HG03064 (cell line): ENCODE results near the gene DLGAP4.
"Not testable (repeated sequence)": the region's sequence is repeated elsewhere in the genome, so short reads cannot be mapped to it uniquely, and the experiment has no call there.

Source experiments
- ATAC-seq: cut with Tn5 transposase; IDR thresholded peaks from one replicate; pipeline ENCODE4 v1.9.1; 2021; ENCODE audit warnings: low read depth; ENCODE audit not compliant: unreplicated experiment

The DLGAP4 gene

DNA sequence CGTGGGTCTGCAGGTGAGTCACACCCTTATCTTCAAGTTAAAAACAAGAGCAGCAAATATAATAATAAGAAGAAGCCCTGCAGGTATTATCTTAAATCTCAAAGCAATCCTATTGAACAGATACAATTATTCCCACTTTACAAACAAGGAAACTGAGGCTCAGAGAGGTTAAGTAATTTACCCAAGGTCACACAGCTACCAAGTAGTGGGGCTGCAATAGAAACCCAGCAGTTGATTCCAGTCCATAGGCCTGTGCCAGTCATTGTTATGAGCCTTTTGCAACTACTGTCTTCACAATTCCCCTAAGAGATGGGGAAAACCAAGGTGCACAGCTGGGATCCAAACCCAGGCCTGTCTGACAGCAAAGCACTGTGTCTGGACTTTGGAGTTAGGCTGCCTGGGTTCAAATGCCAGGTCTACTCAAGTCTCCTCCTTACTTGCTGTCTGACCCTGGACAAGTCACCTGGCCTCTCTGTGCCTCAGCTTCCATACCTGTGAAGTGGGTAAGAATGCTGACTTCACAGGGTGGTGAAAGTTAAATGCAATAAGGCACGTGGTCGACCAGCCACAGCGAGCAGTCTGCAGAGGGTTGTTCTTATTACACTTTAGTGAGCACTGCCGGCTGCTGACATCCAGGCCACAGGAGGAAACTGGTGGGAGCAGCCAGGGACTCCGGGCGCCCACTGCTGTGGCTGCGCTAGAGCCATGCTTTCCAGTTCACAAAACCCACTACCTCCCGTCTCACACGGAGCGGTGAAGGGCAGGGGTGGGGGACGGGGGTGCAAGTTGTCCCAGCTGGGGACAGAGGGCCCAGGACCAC is 241.3 kb downstream of the DLGAP4 start:
- ATAC-seq: no peak

DNA sequence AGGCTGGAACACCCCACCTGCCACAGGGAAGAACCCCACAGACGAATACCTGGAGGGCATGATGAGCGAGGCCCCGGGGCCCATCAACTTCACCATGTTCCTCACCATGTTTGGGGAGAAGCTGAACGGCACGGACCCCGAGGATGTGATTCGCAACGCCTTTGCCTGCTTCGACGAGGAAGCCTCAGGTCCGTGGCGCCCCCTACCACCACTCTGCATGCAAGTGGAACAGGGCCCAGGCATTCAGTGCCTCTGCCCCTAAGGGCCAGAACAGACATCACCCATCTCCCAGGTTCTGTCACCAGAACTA is 241.8 kb downstream of the DLGAP4 start:
- ATAC-seq: no peak

DNA sequence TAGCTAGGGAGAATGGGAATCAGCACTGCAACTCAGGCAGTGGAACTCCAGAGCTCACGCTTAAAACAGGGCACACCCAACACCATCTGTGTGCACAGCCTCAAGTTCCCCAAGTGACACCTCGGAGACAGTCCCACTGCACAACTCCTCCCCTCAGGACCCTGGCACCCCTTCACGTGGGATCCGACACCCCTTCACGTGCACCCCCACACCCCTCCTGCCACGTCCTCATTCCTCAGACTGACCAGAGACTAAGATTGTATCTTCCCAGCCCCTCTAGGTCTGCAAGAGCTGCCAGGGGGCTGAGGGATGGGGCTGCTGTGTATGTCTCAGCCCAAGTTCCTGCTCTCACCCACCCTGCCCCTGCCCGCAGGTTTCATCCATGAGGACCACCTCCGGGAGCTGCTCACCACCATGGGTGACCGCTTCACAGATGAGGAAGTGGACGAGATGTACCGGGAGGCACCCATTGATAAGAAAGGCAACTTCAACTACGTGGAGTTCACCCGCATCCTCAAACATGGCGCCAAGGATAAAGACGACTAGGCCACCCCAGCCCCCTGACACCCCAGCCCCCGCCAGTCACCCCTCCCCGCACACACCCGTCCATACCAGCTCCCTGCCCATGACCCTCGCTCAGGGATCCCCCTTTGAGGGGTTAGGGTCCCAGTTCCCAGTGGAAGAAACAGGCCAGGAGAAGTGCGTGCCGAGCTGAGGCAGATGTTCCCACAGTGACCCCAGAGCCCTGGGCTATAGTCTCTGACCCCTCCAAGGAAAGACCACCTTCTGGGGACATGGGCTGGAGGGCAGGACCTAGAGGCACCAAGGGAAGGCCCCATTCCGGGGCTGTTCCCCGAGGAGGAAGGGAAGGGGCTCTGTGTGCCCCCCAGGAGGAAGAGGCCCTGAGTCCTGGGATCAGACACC is 242.8 kb downstream of the DLGAP4 start:
- ATAC-seq: no peak

DNA sequence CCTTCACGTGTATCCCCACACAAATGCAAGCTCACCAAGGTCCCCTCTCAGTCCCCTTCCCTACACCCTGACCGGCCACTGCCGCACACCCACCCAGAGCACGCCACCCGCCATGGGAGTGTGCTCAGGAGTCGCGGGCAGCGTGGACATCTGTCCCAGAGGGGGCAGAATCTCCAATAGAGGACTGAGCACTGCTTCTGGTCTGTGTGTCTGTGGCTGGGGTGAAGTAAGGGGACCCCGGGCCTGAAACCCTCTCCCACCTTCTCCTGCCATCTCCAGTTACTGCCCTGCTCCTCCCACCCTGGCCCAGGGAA is 243.4 kb downstream of the DLGAP4 start:
- ATAC-seq: no peak

DNA sequence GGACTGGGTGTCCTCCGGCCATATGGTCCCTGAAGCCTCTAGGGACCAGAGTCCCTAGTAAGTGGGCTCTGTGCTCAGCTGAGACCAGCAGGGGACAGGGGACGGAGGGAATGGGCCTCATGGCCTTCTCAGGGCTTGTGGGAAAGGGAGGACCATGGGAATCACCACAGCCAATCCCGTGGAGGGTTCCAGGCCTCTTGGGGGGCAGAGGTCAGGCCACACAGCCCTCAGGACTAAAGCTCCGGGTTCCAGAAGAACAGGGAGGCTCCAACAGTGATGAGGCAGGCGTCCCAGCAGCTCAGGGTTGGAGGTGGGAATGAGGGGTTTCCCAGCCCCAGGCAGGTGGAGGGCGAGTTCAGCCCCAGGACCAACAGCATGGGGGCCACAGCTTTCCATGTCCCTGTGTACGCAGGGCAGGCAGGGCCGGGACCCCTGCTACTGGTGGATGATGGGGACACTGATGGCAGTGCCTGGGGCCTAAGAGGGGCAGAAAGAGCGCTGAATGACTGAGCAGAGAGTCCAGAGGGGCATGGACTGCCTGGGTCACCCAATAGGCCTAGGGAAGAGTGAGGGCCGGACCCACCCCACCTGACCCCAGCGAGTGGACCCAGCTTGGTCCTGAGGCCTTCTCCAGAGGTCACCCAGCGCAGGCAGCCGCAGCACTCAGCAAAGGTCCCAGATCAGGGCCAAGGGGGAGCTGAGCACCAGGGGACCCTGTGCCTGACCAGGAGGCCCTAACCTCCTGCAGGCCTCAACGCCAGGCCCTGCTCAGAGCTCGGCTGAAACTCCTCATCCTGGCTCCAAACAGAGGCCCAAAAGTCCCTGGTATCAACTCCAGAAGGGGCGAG is 244.0 kb downstream of the DLGAP4 start:
- no peak for ATAC-seq

DNA sequence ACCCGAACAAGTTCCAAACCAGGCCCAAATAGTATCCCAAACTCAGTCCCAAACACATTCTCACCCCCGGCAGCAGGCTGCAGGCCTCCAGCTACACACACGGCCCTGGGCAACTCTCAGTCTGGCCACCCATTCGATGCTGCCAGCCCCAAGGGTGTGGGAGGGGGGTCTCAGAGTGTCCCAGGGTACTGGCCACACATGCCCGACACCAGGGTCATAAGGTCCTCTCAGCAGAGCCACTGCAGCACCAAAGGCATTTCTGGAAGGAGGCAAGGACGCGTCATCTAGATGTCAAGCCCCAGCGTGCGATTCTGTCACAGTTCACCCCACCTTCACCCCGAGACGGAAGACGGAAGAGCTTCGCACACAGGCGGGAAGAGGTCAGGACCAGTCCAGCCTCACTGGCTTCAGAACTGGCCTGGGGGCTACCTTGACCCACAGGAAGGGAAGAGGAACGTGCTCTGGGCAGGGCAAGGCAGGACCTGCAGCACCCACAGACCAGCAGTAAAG is 244.7 kb downstream of the DLGAP4 start:
- ATAC-seq: no peak

DNA sequence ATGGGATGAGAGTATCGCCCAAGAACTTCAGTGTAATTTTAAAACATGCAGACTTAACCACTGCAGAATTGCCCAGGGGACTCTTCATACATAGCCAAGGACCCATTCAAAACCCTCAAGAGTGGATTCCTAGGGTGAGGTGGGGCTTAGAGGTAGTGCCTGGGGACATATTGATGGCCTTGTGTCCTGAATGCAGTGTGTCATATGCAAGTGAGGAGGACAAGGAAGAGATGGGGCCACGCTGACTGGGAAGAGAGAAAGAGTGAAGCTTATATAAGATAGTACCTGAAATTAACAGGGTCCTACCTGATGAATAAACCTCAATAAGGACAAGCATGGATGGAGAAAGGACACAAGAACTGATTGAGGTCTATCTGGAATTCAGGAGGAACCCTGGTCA is 249.1 kb downstream of the DLGAP4 start:
- ATAC-seq: no peak

DNA sequence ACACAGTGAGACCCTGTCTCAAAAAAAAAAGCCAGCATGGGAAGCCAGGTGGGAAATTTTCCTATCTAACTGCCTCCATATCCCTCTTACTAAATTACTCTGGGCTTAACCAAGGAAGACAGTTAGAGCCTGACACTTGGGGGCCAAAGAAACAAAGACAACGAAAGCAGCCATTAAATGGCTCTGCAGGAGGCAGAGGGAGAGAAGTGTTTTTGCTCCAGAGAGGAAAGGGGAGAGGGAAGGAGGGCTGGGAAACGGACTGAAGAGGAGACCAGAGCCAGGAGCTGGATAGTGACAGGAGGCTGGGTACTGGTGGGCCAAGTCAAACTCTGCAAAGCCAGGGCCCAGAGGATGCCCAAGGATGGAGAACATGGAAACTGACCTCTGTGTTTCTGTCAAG is 256.6 kb downstream of the DLGAP4 start:
- ATAC-seq: no peak

DNA sequence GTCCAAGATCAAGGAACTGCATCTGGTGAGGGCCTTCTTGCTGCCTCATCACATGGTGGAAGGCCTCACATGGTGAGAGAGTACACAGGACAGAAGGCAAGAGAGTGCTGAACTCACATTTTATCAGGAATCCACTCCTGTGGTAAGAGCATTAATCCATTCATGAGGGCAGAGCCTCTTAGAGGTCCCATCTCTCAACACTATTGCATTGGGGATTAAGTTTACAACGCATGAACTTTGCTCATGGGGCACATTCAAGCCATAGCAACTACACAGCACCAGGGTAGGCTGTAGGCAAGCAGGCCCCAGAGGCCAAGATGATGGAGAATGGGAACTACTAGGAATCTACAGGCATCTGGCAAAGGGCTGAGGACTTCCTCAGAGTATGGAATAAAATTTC is 257.2 kb downstream of the DLGAP4 start:
- ATAC-seq: no peak

DNA sequence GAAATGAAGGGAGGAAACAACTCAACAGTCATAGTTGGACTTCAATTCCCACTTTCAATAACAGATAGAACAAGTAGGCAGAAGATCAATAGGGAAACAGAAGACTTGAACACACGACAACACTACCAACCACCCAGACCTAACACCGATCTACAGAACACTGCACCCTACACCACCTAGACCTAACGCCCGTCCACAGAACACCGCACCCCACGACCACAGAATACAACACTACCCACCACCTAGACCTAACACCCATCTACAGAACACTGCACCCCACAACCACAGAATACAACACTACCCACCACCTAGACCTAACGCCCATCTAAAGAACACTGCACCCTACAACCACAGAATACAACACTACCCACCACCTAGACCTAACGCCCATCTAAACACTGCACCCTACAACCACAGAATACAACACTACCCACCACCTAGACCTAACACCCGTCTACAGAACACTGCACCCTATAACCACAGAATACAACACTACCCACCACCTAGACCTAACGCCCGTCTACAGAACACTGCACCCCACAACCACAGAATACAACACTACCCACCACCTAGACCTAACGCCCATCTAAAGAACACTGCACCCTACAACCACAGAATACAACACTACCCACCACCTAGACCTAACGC is 258.1 kb downstream of the DLGAP4 start:
- not testable (repeated sequence) for ATAC-seq

DNA sequence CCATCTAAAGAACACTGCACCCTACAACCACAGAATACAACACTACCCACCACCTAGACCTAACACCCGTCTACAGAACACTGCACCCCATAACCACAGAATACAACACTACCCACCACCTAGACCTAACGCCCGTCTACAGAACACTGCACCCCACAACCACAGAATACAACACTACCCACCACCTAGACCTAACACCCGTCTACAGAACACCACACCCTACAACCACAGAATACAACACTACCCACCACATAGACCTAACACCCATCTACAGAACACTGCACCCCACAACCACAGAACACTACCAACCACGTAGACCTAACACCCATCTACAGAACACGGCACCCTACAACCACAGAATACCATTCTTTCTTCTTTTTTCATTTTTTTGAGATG is 258.6 kb downstream of the DLGAP4 start:
- ATAC-seq: not testable (repeated sequence)

DNA sequence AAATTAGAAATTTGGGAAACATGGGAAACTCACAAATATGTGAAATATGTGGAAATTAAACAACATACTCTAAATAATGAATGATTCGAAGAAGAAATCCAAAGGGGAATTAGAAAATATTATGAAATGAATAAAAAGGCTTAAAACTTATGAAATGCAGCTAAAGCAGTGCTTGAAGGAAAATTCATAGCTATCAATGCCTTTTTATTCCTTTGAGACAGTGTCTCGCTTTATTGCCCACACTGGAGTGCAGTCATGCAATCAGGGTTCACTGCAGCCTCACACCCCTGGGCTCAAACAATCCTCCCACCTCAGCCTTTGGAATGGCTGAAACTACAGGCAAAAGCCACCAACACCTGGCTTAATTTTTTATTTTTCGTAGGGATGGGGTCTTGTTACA is 259.4 kb downstream of the DLGAP4 start:
- no peak for ATAC-seq

DNA sequence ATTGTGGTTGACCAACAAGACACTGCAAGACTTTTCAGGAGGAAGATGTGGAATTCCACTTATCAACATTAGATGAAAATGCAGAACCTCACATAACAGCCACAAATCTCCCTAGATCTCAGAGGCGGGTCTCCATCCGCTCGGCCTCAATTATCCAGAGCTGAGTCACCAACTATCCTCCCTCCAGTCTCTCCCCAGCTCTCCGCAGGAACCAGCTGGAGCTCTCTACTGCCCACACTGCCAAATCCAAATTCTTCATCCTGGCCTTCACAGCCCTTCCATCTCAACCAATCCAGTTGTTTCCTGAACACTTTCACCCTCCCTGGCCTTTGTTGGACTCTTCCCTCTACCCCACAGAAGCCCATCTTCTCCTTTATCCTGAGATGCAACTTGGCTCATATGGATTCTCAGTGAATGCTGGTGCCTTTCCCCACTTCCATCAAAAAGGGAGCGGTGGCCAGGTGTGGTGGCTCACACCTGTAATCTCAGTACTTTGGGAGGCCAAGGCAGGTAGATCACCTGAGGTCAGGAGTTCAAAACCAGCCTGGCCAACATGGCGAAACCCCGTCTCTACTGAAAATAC is 263.8 kb downstream of the DLGAP4 start:
- no peak for ATAC-seq

DNA sequence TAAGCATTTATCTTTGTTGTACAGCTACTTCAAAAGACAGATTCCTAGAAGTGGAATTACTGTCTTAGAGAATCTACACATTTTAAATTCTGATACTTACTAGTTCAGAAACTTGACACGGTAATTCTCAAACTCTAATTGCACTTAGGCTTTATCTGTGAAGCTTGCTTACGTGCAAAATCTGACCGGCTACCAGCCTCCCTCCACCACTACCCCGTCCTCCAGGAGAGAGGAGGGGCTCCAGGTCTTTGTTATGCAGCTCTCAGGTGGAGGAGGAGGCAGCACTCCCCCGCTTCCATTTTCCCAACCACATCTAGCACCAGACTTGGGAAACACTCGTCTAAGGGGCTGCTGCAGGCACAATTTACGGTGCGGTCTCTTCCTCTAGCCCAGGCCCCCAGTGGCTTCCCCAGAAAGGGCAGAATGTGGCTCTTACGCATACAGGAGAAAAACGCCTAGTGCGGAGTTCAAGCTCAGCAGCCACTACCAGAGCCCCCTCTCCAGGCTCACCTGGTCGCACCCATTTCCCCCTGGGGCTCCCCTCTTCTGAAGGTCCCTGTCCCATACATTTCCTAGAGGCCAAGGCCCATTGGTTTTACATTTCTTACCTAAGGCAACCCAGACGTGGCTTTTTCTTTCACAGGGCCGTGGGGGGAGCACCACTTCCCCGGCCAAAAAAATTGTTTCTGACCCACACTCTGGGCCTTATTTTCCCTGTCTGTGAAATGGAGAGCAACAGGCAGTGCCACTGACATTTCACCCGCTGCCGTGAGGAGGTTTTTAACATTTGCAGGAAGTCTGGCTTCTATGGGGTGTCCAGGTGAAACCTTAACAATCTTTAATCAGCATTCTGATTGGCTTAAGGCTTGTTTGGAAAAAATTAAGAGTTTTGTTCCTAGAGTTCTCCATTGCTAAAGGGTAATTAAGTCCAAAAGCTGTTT is 265.7 kb downstream of the DLGAP4 start:
- ATAC-seq: no peak

DNA sequence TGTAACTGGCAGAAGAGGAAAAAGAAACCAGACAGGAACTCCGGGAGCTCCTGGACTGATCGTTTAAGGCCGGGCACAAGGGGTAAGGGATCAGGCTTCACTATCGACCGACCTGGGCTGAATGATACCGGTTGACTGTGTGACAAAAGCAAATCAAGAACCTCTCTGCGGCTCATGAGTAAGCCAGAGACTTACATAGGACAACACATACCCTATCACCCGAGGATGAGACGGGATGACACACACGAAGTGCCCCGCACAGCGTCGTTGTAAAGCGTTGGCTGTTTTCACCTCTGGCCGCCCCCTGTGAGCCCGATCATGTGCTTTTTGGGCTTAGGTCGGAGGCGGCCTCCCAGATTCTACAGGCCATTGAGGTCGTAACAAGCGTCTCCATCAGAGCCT is 266.6 kb downstream of the DLGAP4 start:
- peak; percentile 11 for ATAC-seq

DNA sequence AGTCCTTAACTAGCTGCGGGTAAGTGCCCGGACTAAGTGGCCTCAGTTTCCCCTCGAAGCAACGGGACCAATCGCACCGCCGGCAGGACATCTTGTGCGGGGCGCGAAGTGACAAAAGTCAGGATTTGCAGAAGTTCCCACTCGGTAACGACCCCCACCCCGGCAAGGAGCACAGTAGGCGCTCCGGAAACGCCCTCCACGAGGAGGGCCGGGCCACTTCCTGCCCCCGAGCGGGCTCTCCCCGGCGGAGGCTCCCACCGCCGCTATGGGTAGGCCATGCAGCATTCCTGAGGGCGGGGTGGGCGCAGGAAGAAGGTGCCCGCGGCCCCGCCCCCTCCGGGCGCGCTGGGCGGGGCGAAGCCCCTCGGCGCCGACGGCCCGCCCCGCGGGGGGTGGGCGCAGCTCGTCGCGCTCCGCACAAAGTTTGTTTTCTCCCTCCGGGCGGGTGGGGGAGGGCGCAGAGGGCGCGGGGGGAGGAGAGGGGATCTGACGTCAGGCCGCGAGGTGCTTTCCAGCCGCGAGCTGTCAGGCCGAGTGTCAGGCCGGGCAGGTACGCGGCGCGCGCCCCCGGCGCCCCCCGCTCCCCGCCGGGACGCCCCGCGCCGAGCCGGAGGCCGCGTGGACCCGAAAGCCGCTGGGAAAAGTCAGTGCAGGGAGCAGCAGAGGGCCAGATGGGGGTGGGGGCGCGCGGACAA is 267.1 kb downstream of the DLGAP4 start, which contains the start of gene TGIF2:
TGIF2 (plus strand) TSS at position 495 of the 695 bp plus-strand sequence. CDS start 5,178 bp downstream, outside the sequence.
- ATAC-seq: peak; percentile 55

DNA sequence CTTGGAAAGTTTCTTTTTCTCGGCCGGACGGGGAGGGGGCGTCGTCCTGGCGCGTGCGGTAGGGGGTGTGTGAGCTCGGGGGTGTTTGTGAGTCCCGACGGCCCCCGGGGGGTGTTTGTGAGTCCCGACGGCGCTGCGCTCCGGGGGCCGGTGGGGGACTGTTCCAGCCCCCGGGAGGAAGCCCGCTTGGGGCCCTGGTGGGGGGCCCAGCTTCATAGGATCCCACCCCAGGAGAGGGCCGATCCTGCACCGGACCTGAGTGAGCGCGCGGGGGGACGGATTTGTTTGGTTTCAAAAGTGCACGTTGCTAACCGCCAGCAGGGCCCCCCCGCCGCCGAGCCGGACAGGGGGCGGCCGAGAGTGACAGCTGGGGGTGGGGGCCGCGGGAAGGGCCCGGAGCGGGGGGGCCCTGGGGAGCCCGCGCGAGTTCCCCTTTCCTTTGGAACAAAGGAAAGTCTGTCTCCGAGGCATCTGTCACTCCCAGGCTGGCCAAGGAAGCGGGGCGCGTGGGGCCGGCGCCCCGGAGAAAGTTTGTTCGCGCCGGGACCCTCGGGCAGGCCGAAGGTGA is 267.7 kb downstream of the DLGAP4 start:
- ATAC-seq: no peak
